Kidney (tissue), 14 donors: Measurements from ENCODE around the gene TTC7B. TPM values are rescaled to one million over a fixed set of nuclear protein-coding genes. Genes with fewer than 3 reads are reported as not detected.

Source experiments
- DNase-seq, 5 donors: peaks; one replicate each; pipeline ENCODE4 v3.0.0-alpha.2; 2013 to 2020
- FAIRE-seq: peaks from 2 replicates; lab custom pipeline; 2012; peaks lifted over from hg19 to GRCh38; lab: Jason Lieb, UNC
- H3K27ac ChIP-seq, 2 donors: one replicate each; pipeline ENCODE4 v1.7.0; 2013; ENCODE audit warnings: low read depth in 2 of 2, low read length in 2 of 2, inconsistent platforms in 1 of 2
- H3K27me3 ChIP-seq: one replicate; pipeline ENCODE4 v1.7.1; 2013; ENCODE audit warnings: low read length, inconsistent platforms; ENCODE audit not compliant: control insufficient read depth, insufficient read depth
- H3K36me3 ChIP-seq, 3 donors: one replicate each; pipeline versions ENCODE4 v1.7.0 to v1.7.1; 2013; ENCODE audit warnings: low read length in 3 of 3, control low read depth in 1 of 3, inconsistent platforms in 1 of 3; ENCODE audit not compliant: insufficient read depth in 3 of 3, control insufficient read depth in 2 of 3
- H3K4me1 ChIP-seq, 3 donors: one replicate each; pipeline versions ENCODE4 v1.7.0 to v1.7.1; 2013; ENCODE audit warnings: low read length in 3 of 3, inconsistent platforms in 1 of 3, low read depth in 1 of 3; ENCODE audit not compliant: control insufficient read depth in 2 of 3, insufficient read depth in 2 of 3
- H3K4me3 ChIP-seq, 3 donors: one replicate each; pipeline versions ENCODE4 v1.7.0 to v1.8.1; 2013; ENCODE audit warnings: low read length in 3 of 3, control low read depth in 1 of 3, inconsistent platforms in 1 of 3
- H3K9ac ChIP-seq, 3 donors: one replicate each; pipeline versions ENCODE4 v1.7.0 to v1.7.1; 2013; ENCODE audit warnings: low read length in 3 of 3, control low read depth in 1 of 3, inconsistent platforms in 1 of 3
- H3K9me3 ChIP-seq, 3 donors: one replicate each; pipeline versions ENCODE4 v1.7.0 to v1.7.1; 2013; ENCODE audit warnings: low read length in 3 of 3, control low read depth in 1 of 3, inconsistent platforms in 1 of 3; ENCODE audit not compliant: control insufficient read depth in 2 of 3, insufficient read depth in 1 of 3
- CTCF ChIP-seq: IDR thresholded peaks from 3 replicates; pipeline ENCODE4 v1.5.1; 2012; ENCODE audit warnings: mild to moderate bottlenecking, moderate library complexity, borderline replicate concordance; ENCODE audit not compliant: insufficient read depth; ENCODE audit errors: extremely low read depth
- intact Hi-C: fragments of 100-400 bp; cut with DNase I; formaldehyde crosslinking; loops from one replicate; pipeline ENCODE4 v1.11.1; 2022
- polyA plus RNA-seq: library from polyadenylated mRNA; stranded (reverse); fragments of 350-450 nt; fragmentation: Illumina TruSeq; extraction: RNeasy Lipid Tissue Mini Kit (QIAGEN cat#74804); gene quantifications from one replicate; pipeline ENCODE4 v1.2.3, GENCODE V29; 2014; ENCODE audit warnings: low read depth, low replicate concordance; ENCODE audit not compliant: insufficient read depth
- total RNA-seq: library from RNA; stranded (reverse); fragmentation: NEBNext Ultra II Directional; extraction: Animal tissue kit (Norgen Biotek cat#: 25700); gene quantifications from one replicate; pipeline ENCODE4 v1.2.1, GENCODE V29; 2021
- donor health status: control.
- donor health status: control.
- donor health status: control.
- donor health status: control.
- donor health status: control.
- donor health status: DM: yes; HTN: yes; CAD: no.
- donor health status: Normal renal cell carcinoma (clear cell type).

Gene TTC7B
- total and polyA plus RNA-seq, 2 donors from 2014 or later: 23.4 to 48.3 TPM

GRCh38 chr14:90609376-90609775 lies 206.9 kb downstream of the TTC7B start:
- no peak for FAIRE-seq
- Histone ChIP-seq H3K4me3 (no peak overlapping the region), H3K9me3 (no peaks in the 10 kb centered on the region), H3K27ac (no peak overlapping the region), H3K9ac (no peak overlapping the region), H3K36me3 (no peaks in the 10 kb centered on the region), H3K27me3 (no peaks in the 10 kb centered on the region), H3K4me1 (peaks cover 0 to 2% (median 0%) of the 10 kb centered on the region in 3 donors)
- no peak for TF ChIP-seq CTCF
- intact Hi-C loops: no loop called here
- no peak for DNase-seq

DNA sequence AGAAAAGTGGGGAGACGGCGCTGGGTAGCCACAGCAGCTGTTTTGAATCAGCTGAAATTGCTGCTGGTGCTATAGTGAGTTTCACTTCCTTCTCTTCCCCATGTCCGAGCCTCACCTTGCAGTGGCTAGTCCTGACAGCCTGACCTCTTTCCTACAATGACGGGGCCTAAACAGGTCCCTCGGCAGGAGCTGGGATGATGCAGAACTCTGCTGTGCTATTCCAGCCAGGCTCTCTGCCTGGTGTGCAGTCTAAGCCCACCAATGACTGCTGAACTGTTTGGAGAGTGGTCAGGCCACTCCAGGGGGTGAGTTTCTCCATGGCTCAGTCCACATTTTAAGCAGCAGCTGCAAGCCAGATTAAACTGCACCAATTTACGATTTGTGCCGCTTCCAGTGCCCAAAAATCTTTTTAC lies 207.3 kb downstream of the TTC7B start:
- intact Hi-C loops: no loop called here
- Histone ChIP-seq H3K27me3 (no peaks in the 10 kb centered on the region), H3K4me1 (peaks cover 0 to 2% (median 0%) of the 10 kb centered on the region in 3 donors), H3K36me3 (no peaks in the 10 kb centered on the region), H3K4me3 (no peak overlapping the region), H3K9ac (no peak overlapping the region), H3K27ac (no peak overlapping the region), H3K9me3 (no peaks in the 10 kb centered on the region)
- no peak for FAIRE-seq
- no peak for DNase-seq
- no peak for TF ChIP-seq CTCF

- Histone ChIP-seq H3K27me3 (no peaks in the 10 kb centered on the region), H3K36me3 (no peaks in the 10 kb centered on the region), H3K27ac (no peak overlapping the region), H3K4me1 (peaks cover 0 to 2% (median 0%) of the 10 kb centered on the region in 3 donors), H3K9ac (no peak overlapping the region), H3K9me3 (no peaks in the 10 kb centered on the region), H3K4me3 (no peak overlapping the region)
- intact Hi-C loops: no loop called here
- no peak for TF ChIP-seq CTCF
- FAIRE-seq (no peak), DNase-seq (no peak)
Observed at GRCh38 chr14:90608281-90608680, 207.9 kb downstream of the TTC7B start.

DNA sequence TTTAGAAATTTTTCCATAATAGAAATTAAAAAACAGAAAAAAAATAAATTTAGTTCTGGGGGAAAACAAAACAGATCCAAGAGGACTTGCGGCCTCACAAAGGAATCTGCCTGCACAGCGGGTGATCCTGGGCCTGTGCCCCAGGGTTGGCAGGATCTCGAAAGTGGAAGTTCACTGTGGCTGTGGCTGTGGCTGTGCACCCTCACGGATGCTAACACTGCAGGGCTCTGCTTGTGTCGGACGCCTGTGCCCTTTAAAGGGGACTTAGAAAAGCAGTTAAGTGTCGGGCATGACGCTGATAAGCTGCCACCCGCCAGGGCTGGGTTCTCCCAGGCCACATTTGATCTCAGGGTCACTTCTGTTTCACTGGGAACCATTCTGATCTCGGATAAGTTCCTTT lies 209.1 kb downstream of the TTC7B start:
- Histone ChIP-seq H3K27ac (no peak overlapping the region), H3K9ac (no peak overlapping the region), H3K9me3 (no peaks in the 10 kb centered on the region), H3K36me3 (no peaks in the 10 kb centered on the region), H3K4me1 (no peaks in the 10 kb centered on the region), H3K4me3 (no peak overlapping the region), H3K27me3 (no peaks in the 10 kb centered on the region)
- intact Hi-C loops: no loop called here
- FAIRE-seq: no peak
- no peak for DNase-seq
- TF ChIP-seq CTCF: no peak
